BJ (cell line): ENCODE results near the gene IFT80. TPM values are rescaled to one million over a fixed set of nuclear protein-coding genes. Genes with fewer than 3 reads are reported as not detected.

ENCODE experiments used
- CTCF ChIA-PET: fragments of 350-600 bp; formaldehyde crosslinking; extraction: SDS; loops from one replicate; lab custom pipeline; 2021; ENCODE audit warnings: antibody characterized with exemption, inconsistent platforms; lab: Yijun Ruan, JAX
- POLR2A ChIA-PET: fragments of 300-600 bp; sonication (Branson Sonifier 250); formaldehyde crosslinking; extraction: SDS; loops from one replicate; lab custom pipeline; 2021; ENCODE audit warnings: antibody characterized with exemption; lab: Charles Lee
- DNase-seq: peaks from one replicate; pipeline ENCODE4 v3.0.0-alpha.2; 2011; ENCODE audit warnings: low read depth
- H3K27me3 ChIP-seq: 2 replicates; pipeline ENCODE4 v1.6.0; 2011; ENCODE audit warnings: low read length; ENCODE audit not compliant: control insufficient read depth, insufficient read depth
- H3K36me3 ChIP-seq: 2 replicates; pipeline ENCODE4 v1.5.1; 2011; ENCODE audit warnings: low read length; ENCODE audit not compliant: control insufficient read depth, insufficient read depth
- H3K4me3 ChIP-seq: 2 replicates; pipeline ENCODE4 v1.5.1; 2011; ENCODE audit warnings: low read depth, mild to moderate bottlenecking, control low read depth, low read length
- polyA plus RNA-seq: library from polyadenylated mRNA; depleted of rRNA; stranded (reverse); fragments of >200 nt; gene quantifications from 2 replicates; pipeline ENCODE4 v1.2.3, GENCODE V29; 2011; rRNA removed
- small RNA-seq: library from RNA; depleted of rRNA; stranded (forward); fragments of <200 nt; gene quantifications from one replicate; pipeline ENCODE3, GENCODE V24; 2012; ENCODE audit warnings: low replicate concordance, low read depth; ENCODE audit not compliant: insufficient read length
- TF ChIP-seq, protein P1 (sequence below): IDR thresholded peaks from 2 replicates; pipeline ENCODE4 v1.5.1; 2011; ENCODE audit warnings: low read depth, mild to moderate bottlenecking, control low read depth, inconsistent platforms, low read length, moderate library complexity; ENCODE audit not compliant: insufficient read depth

Gene IFT80
- polyA plus RNA-seq, 1 experiment, result 10.4 TPM

GRCh38 chr3:160210799-160211221 lies 188.2 kb downstream of the IFT80 start:
- no peak overlapping the region for H3K4me3 ChIP-seq
- H3K27me3 ChIP-seq, result no peaks in the 10 kb centered on the region; the same call in 1 of the 2 replicates
- DNase-seq, result peak; percentile 12
- ChIA-PET POLR2A (no interaction called here), CTCF (interaction anchor here (0.7 to 1.8 kb wide), 12 partner anchors 10 to 132 kb away, joined by 3 to 8 read pairs (median 4); no protein-coding TSS in a partner anchor)
- H3K36me3 ChIP-seq, result no peaks in the 10 kb centered on the region
- TF ChIP-seq, protein P1, sequence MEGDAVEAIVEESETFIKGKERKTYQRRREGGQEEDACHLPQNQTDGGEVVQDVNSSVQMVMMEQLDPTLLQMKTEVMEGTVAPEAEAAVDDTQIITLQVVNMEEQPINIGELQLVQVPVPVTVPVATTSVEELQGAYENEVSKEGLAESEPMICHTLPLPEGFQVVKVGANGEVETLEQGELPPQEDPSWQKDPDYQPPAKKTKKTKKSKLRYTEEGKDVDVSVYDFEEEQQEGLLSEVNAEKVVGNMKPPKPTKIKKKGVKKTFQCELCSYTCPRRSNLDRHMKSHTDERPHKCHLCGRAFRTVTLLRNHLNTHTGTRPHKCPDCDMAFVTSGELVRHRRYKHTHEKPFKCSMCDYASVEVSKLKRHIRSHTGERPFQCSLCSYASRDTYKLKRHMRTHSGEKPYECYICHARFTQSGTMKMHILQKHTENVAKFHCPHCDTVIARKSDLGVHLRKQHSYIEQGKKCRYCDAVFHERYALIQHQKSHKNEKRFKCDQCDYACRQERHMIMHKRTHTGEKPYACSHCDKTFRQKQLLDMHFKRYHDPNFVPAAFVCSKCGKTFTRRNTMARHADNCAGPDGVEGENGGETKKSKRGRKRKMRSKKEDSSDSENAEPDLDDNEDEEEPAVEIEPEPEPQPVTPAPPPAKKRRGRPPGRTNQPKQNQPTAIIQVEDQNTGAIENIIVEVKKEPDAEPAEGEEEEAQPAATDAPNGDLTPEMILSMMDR, result peak; percentile 37; the same call in 1 of the 2 replicates

- TF ChIP-seq, protein P1, result no peak
- DNase-seq, result no peak
- CTCF ChIA-PET, result interaction anchor here (0.7 to 1.7 kb wide), 9 partner anchors 10 to 120 kb away, joined by 3 to 8 read pairs (median 4); no protein-coding TSS in a partner anchor
- POLR2A ChIA-PET, result no interaction called here
- no peak overlapping the region for H3K4me3 ChIP-seq
- H3K27me3 ChIP-seq, result no peaks in the 10 kb centered on the region; the same call in 1 of the 2 replicates
- H3K36me3 ChIP-seq, result no peaks in the 10 kb centered on the region
Observed at GRCh38 chr3:160210341-160210740, 188.7 kb downstream of the IFT80 start.

Small RNA genes lying within 50 kb of the gene (small RNA-seq; reads per million reads assigned to genes)
- 30,882 reads per million, percentile 100 among the genes with 10 or more reads in this experiment for gene MIR15B
- gene MIR16-2, result 138 reads per million, percentile 92 among the genes with 10 or more reads in this experiment

Other genes with a start within 250 kb of the IFT80 start
- gene C3orf80, start 173.8 kb downstream of the IFT80 start, polyA plus RNA-seq, result 0.11 and 0.12 TPM in 2 replicates
- gene SMC4, start 425 bp upstream of the IFT80 start, polyA plus RNA-seq, result 26.1 and 41.5 TPM in 2 replicates
- gene TRIM59, start 50.6 kb upstream of the IFT80 start, polyA plus RNA-seq, result 10.3 and 17.2 TPM in 2 replicates
- gene KPNA4, start 166.3 kb upstream of the IFT80 start, polyA plus RNA-seq, result 9.8 and 20.7 TPM in 2 replicates